Epithelial cell of proximal tubule (primary cell): ENCODE results near the gene GNG5. TPM values are rescaled to one million over a fixed set of nuclear protein-coding genes. Genes with fewer than 3 reads are reported as not detected.

ENCODE experiments used
- DNase-seq: peaks from one replicate; pipeline ENCODE4 v3.0.0-alpha.2; 2011; ENCODE audit warnings: low read depth
- H3K4me3 ChIP-seq: 2 replicates; pipeline ENCODE4 v1.5.1; 2011; ENCODE audit warnings: low read depth, mild to moderate bottlenecking, low read length
- total RNA-seq: library from RNA; depleted of rRNA; stranded (reverse); fragments of >200 nt; gene quantifications from 2 replicates; pipeline ENCODE4 v1.2.3, GENCODE V29; 2015
- TF ChIP-seq, protein P1 (sequence below): conservative IDR thresholded peaks from 2 replicates; pipeline ENCODE4 v1.5.1; 2012; ENCODE audit warnings: low read depth, mild to moderate bottlenecking, low read length

Gene GNG5
- total RNA-seq, 1 donor from 2014 or later: 109 TPM

DNA sequence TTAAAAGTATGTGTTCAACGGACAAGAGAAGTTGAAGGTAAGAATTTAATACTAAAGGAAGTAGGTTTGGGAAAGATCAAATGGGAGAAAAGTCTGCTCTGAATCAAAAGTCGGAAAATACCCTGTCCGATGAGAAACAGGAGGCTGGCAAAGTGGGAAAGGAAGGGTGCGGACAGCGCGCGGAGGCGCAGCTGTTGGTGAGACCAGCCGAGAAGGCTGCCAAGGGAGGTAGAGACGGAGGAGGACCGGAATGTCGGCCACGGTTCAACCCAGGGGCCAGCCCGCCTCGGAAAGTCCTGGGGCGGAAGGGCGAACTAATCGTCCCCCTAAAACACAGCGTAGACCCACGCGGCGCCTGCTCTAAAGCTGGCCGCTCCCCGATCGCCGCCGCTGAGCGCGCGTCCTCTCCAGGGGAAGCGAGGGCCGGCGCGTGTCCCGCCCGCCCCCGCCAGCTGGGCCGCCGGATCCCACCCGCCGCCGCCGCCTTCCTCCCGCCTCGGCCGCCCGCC is 834 bp downstream of the GNG5 start:
- TF ChIP-seq, protein P1, sequence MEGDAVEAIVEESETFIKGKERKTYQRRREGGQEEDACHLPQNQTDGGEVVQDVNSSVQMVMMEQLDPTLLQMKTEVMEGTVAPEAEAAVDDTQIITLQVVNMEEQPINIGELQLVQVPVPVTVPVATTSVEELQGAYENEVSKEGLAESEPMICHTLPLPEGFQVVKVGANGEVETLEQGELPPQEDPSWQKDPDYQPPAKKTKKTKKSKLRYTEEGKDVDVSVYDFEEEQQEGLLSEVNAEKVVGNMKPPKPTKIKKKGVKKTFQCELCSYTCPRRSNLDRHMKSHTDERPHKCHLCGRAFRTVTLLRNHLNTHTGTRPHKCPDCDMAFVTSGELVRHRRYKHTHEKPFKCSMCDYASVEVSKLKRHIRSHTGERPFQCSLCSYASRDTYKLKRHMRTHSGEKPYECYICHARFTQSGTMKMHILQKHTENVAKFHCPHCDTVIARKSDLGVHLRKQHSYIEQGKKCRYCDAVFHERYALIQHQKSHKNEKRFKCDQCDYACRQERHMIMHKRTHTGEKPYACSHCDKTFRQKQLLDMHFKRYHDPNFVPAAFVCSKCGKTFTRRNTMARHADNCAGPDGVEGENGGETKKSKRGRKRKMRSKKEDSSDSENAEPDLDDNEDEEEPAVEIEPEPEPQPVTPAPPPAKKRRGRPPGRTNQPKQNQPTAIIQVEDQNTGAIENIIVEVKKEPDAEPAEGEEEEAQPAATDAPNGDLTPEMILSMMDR: no peak
- no peak for DNase-seq
- H3K4me3 ChIP-seq: peak overlapping the region; percentile 69

DNA sequence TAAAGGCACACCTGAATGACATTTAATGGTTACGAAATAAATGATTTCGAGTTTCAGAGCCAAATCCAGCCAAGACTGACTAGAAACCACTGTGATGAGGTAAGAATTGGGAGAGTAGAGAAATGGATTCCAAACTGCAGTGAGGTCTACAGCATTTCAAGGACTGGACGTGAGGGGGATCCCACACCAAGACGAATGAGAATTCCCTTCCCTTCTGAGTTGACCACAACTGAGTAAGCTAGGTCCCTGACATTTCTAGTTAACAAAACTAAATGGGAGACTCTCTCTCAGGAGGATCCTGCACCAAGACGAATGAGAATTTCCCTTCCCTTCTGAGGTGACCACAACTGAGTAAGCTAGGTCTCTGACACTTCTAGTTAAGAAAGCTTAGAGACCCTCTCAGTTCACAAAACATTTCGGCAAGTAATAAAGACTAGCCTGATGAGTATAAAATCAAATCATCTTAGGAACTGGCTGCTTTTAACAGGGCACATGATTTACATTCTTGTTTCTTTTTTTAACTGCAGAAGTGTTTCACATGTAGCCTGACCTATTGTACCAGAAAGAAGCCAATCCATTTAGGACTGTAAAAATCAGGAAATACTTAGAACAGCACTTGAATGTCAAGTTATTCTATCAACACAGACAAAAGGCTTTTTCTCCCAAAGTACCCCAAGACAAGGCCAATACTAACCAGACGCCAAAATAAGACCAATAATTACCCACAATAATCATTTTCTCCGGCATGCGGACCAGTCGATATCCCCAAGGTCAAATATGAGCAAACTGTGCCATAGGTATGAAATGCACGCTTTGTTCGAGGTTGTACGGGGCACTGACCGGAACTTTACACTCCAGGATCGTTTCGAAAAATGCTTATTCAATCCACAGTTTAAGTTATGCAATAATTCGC is 1.5 kb downstream of the GNG5 start:
- DNase-seq: no peak

DNA sequence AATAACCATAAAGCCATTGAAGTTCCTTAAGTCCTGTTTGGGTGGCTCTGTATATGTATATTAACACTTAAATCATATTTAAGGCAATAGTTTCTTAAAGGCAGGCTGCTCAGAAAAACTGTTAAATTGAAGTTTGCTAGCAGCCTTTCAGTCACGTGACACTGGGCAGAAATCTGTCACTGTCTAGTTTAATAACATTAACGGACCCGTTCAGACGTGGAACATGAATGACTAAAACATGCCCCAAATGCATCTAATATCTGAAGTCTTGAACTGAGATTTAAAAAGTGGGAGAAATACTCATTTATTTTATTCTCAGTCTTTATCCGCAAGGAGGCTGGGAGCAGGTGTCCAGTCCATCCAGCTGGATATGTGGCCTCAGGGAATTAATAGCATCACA is 3.5 kb downstream of the GNG5 start:
- TF ChIP-seq, protein P1: no peak
- no peak for DNase-seq
- no peak overlapping the region for H3K4me3 ChIP-seq

More for the DNA sequence above, 1.5 kb downstream of the GNG5 start:
- H3K4me3 ChIP-seq: peak overlapping the region; percentile 69
- TF ChIP-seq, protein P1: peak; percentile 9

DNA sequence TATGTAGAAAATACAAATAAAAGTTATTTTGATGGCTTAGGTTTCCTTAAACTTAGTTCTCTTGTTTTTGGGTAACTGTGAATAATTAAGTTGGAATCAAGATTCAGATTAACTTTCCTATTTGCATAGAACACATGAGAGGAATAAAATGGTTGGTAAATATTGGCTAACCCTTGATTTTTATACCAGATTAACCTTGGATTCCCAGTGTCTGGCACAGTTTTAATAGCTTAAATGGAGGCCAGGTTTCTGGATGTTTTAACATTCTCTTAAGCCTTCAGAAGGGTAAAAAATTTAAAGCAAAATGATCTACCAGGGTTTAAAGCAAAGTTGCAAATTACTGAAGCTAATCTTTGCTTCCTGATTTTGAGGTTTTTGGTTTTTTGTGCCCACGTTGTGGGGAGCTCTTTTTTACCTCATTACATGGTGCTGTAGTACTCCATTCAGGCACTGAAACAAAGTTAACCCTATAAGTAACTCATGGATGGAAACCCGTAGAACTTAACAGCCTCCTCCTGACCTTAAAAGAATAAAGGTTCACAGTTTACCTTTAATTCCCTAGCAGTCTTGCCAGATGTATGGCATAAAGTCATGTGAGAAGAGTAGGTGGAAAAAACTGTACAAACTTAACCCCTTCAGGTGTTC is 8.6 kb downstream of the GNG5 start:
- H3K4me3 ChIP-seq: no peak overlapping the region
- TF ChIP-seq, protein P1: no peak
- DNase-seq: no peak

DNA sequence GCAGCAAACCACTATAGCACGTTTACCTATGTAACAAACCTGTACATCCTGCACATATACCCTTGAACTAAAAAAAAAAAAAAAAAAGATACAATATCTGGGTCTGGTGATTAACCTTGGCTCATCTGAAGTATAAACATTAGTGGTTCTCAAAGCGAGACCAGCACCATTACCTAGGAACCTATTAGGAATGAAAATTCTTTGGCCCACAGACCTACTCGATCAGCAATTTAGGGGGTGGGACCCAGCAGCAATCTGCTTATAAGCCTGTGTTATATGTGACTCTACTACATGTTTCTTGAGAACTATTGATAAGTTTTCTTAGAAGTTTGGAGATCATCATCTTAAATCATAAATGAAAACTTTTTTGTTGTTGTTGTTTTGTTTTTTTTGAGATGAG is 9.9 kb downstream of the GNG5 start:
- no peak for DNase-seq
- no peak overlapping the region for H3K4me3 ChIP-seq
- TF ChIP-seq, protein P1: no peak

DNA sequence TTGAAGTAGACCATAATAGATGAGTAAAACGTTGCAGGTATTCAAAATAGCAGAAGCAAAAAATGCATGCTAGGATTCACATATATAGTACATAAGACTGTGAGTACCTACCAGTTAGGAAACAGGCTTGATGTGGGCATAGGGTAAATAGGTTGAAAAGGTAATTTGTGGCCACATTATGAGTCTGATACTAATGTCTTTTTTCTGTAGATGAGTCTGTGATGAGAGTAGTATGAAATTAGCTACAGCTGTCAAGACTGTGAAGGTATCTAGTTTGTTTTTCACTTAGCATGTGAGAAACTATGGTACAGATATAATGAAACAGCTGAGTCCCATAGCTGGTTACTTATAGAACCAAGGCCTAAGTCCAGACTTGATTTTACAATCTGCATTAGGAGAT is 12.6 kb downstream of the GNG5 start:
- DNase-seq: no peak
- TF ChIP-seq, protein P1: no peak
- H3K4me3 ChIP-seq: no peak overlapping the region
